AG09319 (cell line): ENCODE results near the gene CLCNKB.

Experiments used
- DNase-seq: peaks from one replicate; pipeline ENCODE4 v3.0.0-alpha.2; 2010; ENCODE audit warnings: low read depth; ENCODE audit errors: extremely low read depth
- CTCF ChIP-seq: IDR thresholded peaks from 2 replicates; pipeline ENCODE4 v1.5.1; 2011; ENCODE audit warnings: low read depth, mild to moderate bottlenecking, inconsistent platforms, low read length, moderate library complexity

CLCNKB gene

GRCh38 chr1:16080422-16081150 lies 37.0 kb downstream of the CLCNKB start:
- DNase-seq = no peak
- no peak for TF ChIP-seq CTCF

- TF ChIP-seq CTCF = no peak
- no peak for DNase-seq
Observed at GRCh38 chr1:16081636-16082035, 38.1 kb downstream of the CLCNKB start.

GRCh38 chr1:16082283-16083038 lies 38.9 kb downstream of the CLCNKB start:
- TF ChIP-seq CTCF = peak; percentile 94
- DNase-seq = no peak

- no peak for TF ChIP-seq CTCF
- no peak for DNase-seq
Observed at GRCh38 chr1:16083486-16083885, 39.9 kb downstream of the CLCNKB start.

- DNase-seq = no peak
- TF ChIP-seq CTCF = no peak
Observed at GRCh38 chr1:16085522-16085921, 41.9 kb downstream of the CLCNKB start.

- DNase-seq = no peak
- TF ChIP-seq CTCF = no peak
Observed at GRCh38 chr1:16087733-16088132, 44.2 kb downstream of the CLCNKB start.

GRCh38 chr1:16088351-16088911 lies 44.8 kb downstream of the CLCNKB start:
- no peak for TF ChIP-seq CTCF
- no peak for DNase-seq
